ENCODE results near the gene CER1.

Gene CER1

GRCh38 chr9:14747111-14747510 lies 24.6 kb upstream of the CER1 start (continued):
- TF ChIP-seq ZNF280C (tag by site-specific recombination; IDR thresholded peaks at IDR 0.05) (no peak), ELK4 (IDR thresholded peaks at IDR 0.05; ENCODE audit: borderline replicate concordance, low read depth, low read length) (no peak)

GRCh38 chr9:14746626-14747025 lies 24.1 kb upstream of the CER1 start:
- no peak overlapping the region for H3K4me3 ChIP-seq (ENCODE audit: low read depth, low read length)
- H3K36me3 ChIP-seq (ENCODE audit: control insufficient read depth in 2 of 2, insufficient read depth in 1 of 2, low read length in 2 of 2), result peaks cover 0 to 6% of the 10 kb centered on the region in 2 experiments; a peak in 1 of 3 replicates
- H3K4me1 ChIP-seq (ENCODE audit: control insufficient read depth, insufficient read depth, low read length), result no peaks in the 10 kb centered on the region
- ChIA-PET CTCF (no interaction called here), POLR2A (no interaction called here)
- H3K27ac ChIP-seq (ENCODE audit: extremely low read depth, low read depth, low read length), result no peak overlapping the region
- TF ChIP-seq RBAK (tag by site-specific recombination; IDR thresholded peaks at IDR 0.05) (no peak), ZNF335 (tag by site-specific recombination; conservative IDR thresholded peaks at IDR 0.05) (no peak)
- H3K9me3 ChIP-seq (ENCODE audit: control insufficient read depth, insufficient read depth, low read depth, low read length), result no peaks in the 10 kb centered on the region

- Histone ChIP-seq H3K4me3 (ENCODE audit: low read depth, low read length) (no peak overlapping the region), H3K9me3 (ENCODE audit: control insufficient read depth, insufficient read depth, low read depth, low read length) (no peaks in the 10 kb centered on the region), H3K27ac (ENCODE audit: extremely low read depth, low read depth, low read length) (no peak overlapping the region), H3K4me1 (ENCODE audit: control insufficient read depth, insufficient read depth, low read length) (no peaks in the 10 kb centered on the region), H3K36me3 (ENCODE audit: control insufficient read depth in 2 of 2, insufficient read depth in 1 of 2, low read length in 2 of 2) (peaks cover 0 to 6% of the 10 kb centered on the region in 2 experiments; a peak in 1 of 3 replicates)
- POLR2A ChIA-PET, result no interaction called here
- CTCF ChIA-PET, result interaction anchor here (0.6 to 0.9 kb wide), 3 partner anchors 10 to 599 kb away, joined by 3 to 6 read pairs (median 4); no protein-coding TSS in a partner anchor
- TF ChIP-seq PRDM2 (tag by site-specific recombination; IDR thresholded peaks at IDR 0.05; ENCODE audit: borderline replicate concordance) (no peak), ZNF146 (tag by site-specific recombination; IDR thresholded peaks at IDR 0.05) (peak; percentile 62), ZNF19 (tag by site-specific recombination; IDR thresholded peaks at IDR 0.05; ENCODE audit: low read depth) (no peak)
These were observed 22.2 kb upstream of the CER1 start for GRCh38 chr9:14744768-14745167.

- no peak overlapping the region for H3K4me3 ChIP-seq (ENCODE audit: low read depth, low read length)
- CTCF ChIA-PET, result no interaction called here
- H3K9me3 ChIP-seq (ENCODE audit: control insufficient read depth, insufficient read depth, low read depth, low read length), result no peaks in the 10 kb centered on the region
- no peaks in the 10 kb centered on the region for H3K4me1 ChIP-seq (ENCODE audit: control insufficient read depth, insufficient read depth, low read length)
- no peak for TF ChIP-seq ZNF114 (tag by site-specific recombination; IDR thresholded peaks at IDR 0.05)
- POLR2A ChIA-PET, result no interaction called here
- H3K27ac ChIP-seq (ENCODE audit: extremely low read depth, low read depth, low read length), result no peak overlapping the region
- no peaks in the 10 kb centered on the region for H3K36me3 ChIP-seq (ENCODE audit: control insufficient read depth in 2 of 2, insufficient read depth in 1 of 2, low read length in 2 of 2)
These were observed 18.8 kb upstream of the CER1 start for GRCh38 chr9:14741369-14741768.
